ENCODE data around the gene LRCOL1.

- TF ChIP-seq POLR2A (IDR thresholded peaks at IDR 0.05; ENCODE audit: low read depth, low read length) (no peak), SPI1 (IDR thresholded peaks at IDR 0.05; ENCODE audit: low read depth, low read length) (peak; percentile 92), PAX5 (IDR thresholded peaks at IDR 0.05; ENCODE audit: insufficient read depth, low read length, severe bottlenecking) (no peak), POLR2AphosphoS5 (IDR thresholded peaks at IDR 0.05; ENCODE audit: low read depth, low read length) (no peak)
Measured at GRCh38 chr12:132632521-132633228, 22.3 kb upstream of the LRCOL1 start.
